Lower lobe of right lung (tissue), 2 donors: Measurements from ENCODE around the gene DEPDC1B. TPM values are rescaled to one million over a fixed set of nuclear protein-coding genes. Genes with fewer than 3 reads are reported as not detected.

Source experiments
- ATAC-seq, 2 donors: fragments of 200-7000 bp; cut with Tn5 transposase; one replicate each; pipeline ENCODE4 v1.9.1; 2020 to 2022; ENCODE audit warnings: mild to moderate bottlenecking in 2 of 2, moderate library complexity in 2 of 2
- DNase-seq: peaks from one replicate; pipeline ENCODE4 v3.0.0-alpha.2; 2020
- H3K27ac ChIP-seq: fragments of 200-600 bp; one replicate; pipeline ENCODE4 v1.8.0; 2022
- H3K27me3 ChIP-seq: fragments of 200-600 bp; one replicate; pipeline ENCODE4 v1.8.0; 2022; ENCODE audit warnings: low read depth
- H3K36me3 ChIP-seq: fragments of 200-600 bp; one replicate; pipeline ENCODE4 v1.8.0; 2022; ENCODE audit warnings: mild to moderate bottlenecking
- H3K4me1 ChIP-seq: fragments of 200-600 bp; one replicate; pipeline ENCODE4 v1.8.0; 2022
- H3K4me3 ChIP-seq: fragments of 200-600 bp; one replicate; pipeline ENCODE4 v1.8.0; 2022; ENCODE audit warnings: mild to moderate bottlenecking
- H3K9me3 ChIP-seq: fragments of 200-600 bp; one replicate; pipeline ENCODE4 v1.8.0; 2022
- intact Hi-C: fragments of 100-400 bp; cut with DNase I; formaldehyde crosslinking; loops from one replicate; pipeline ENCODE4 v1.11.0; 2022
- total RNA-seq: library from RNA; stranded (reverse); fragmentation: NEBNext Ultra II Directional; extraction: Animal tissue kit (Norgen Biotek cat#: 25700); gene quantifications from one replicate; pipeline ENCODE4 v1.2.1, GENCODE V29; 2021
- TF ChIP-seq, protein P1 (sequence below): fragments of 200-600 bp; IDR thresholded peaks from one replicate; pipeline ENCODE4 v1.8.0; 2022; ENCODE audit warnings: antibody characterized with exemption, mild to moderate bottlenecking
- donor health status: DM: no; HTN: yes; CAD: no; lungs with severe emphysema.

The DEPDC1B gene
- total RNA-seq, 1 donor from 2014 or later: 0.30 TPM

DNA sequence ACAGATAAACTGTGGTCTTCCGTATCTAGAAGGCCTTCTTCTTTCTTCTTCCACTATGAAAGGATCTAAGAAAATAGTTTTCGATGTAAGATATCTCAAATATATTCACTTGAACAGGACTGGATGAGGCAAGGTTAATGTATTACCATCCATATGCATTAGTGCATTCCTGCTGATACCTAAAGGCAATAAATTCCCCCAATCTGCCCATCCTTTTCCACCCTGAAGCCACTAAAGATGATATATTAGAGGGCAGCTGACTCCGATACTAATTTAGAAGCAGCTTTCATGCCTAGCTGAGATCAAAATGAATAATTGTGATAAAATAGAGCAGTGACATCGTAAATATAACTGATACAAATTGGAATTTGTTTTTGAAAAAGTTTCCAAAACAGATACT lies 63.3 kb downstream of the DEPDC1B start:
- Histone ChIP-seq H3K36me3 (no peaks in the 10 kb centered on the region), H3K4me1 (no peaks in the 10 kb centered on the region), H3K27ac (no peak overlapping the region), H3K27me3 (no peaks in the 10 kb centered on the region), H3K4me3 (no peak overlapping the region), H3K9me3 (no peaks in the 10 kb centered on the region)
- TF ChIP-seq, protein P1, sequence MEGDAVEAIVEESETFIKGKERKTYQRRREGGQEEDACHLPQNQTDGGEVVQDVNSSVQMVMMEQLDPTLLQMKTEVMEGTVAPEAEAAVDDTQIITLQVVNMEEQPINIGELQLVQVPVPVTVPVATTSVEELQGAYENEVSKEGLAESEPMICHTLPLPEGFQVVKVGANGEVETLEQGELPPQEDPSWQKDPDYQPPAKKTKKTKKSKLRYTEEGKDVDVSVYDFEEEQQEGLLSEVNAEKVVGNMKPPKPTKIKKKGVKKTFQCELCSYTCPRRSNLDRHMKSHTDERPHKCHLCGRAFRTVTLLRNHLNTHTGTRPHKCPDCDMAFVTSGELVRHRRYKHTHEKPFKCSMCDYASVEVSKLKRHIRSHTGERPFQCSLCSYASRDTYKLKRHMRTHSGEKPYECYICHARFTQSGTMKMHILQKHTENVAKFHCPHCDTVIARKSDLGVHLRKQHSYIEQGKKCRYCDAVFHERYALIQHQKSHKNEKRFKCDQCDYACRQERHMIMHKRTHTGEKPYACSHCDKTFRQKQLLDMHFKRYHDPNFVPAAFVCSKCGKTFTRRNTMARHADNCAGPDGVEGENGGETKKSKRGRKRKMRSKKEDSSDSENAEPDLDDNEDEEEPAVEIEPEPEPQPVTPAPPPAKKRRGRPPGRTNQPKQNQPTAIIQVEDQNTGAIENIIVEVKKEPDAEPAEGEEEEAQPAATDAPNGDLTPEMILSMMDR: no peak
- ATAC-seq (no peak), DNase-seq (no peak)
- intact Hi-C loops: no loop called here

- H3K4me3 ChIP-seq: no peak overlapping the region
- no peaks in the 10 kb centered on the region for H3K36me3 ChIP-seq
- no peak for ATAC-seq
- no peak for DNase-seq
- H3K27ac ChIP-seq: no peak overlapping the region
- H3K4me1 ChIP-seq: no peaks in the 10 kb centered on the region
- H3K9me3 ChIP-seq: no peaks in the 10 kb centered on the region
- H3K27me3 ChIP-seq: no peaks in the 10 kb centered on the region
- intact Hi-C loops: no loop called here
- TF ChIP-seq, protein P1: no peak
These were observed 64.0 kb downstream of the DEPDC1B start for GRCh38 chr5:60636001-60636400.

- Histone ChIP-seq H3K9me3 (no peaks in the 10 kb centered on the region), H3K27ac (no peak overlapping the region), H3K4me1 (no peaks in the 10 kb centered on the region), H3K36me3 (no peaks in the 10 kb centered on the region), H3K27me3 (no peaks in the 10 kb centered on the region), H3K4me3 (no peak overlapping the region)
- DNase-seq (no peak), ATAC-seq (peak in 1 of 2 donors; percentile 51)
- intact Hi-C loops: no loop called here
- TF ChIP-seq, protein P1: no peak
These were observed 65.9 kb downstream of the DEPDC1B start for GRCh38 chr5:60634051-60634450.

DNA sequence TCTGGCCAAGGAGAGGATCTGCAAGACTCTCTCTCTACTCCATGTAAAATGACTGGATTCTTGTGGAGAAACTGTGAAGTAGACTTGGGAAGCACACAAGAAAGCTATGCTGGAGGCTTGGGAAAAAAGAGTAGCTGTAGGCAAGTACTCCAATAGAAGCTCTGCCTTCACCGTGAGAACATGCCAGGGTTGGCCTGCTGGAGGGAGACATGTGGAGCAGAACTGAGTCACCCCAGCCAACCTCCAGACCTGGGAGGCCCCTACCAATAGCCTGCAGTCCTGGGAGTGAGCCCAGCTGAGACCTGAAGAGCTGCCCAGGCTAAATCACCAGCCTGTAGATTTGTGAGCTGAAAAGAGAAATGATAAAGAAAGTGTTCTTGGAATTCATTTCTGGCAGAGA lies 66.6 kb downstream of the DEPDC1B start:
- ATAC-seq: peak; percentile 58

DNA sequence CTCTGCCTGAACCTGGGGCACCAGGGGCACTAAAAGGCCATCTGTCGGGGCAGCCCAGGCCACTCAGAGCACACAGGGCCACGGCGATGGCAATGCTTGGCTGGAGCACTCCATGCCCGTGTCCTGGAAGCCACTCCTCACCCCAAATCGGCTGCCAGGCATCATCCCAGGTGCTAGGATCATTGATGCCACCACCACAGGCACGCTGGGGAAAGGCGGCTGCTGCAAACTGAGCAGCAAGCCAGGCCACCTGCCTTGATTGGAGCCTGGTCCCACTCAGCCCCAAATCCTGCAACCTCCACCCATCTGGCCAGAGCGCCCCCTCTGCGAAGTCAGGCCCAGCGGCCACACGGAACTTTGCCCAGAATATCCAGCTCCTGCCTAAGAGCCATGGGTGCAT lies 67.8 kb downstream of the DEPDC1B start:
- TF ChIP-seq, protein P1: no peak
- intact Hi-C loops: no loop called here
- H3K27me3 ChIP-seq: no peaks in the 10 kb centered on the region
- H3K4me1 ChIP-seq: no peaks in the 10 kb centered on the region
- no peak for ATAC-seq
- H3K4me3 ChIP-seq: no peak overlapping the region
- no peaks in the 10 kb centered on the region for H3K36me3 ChIP-seq
- DNase-seq: no peak
- H3K27ac ChIP-seq: no peak overlapping the region
- no peaks in the 10 kb centered on the region for H3K9me3 ChIP-seq

More for the DNA sequence above, 66.6 kb downstream of the DEPDC1B start:
- DNase-seq: no peak
- Histone ChIP-seq H3K36me3 (no peaks in the 10 kb centered on the region), H3K9me3 (no peaks in the 10 kb centered on the region), H3K4me3 (no peak overlapping the region), H3K27me3 (no peaks in the 10 kb centered on the region), H3K27ac (no peak overlapping the region), H3K4me1 (no peaks in the 10 kb centered on the region)
- TF ChIP-seq, protein P1: no peak
- intact Hi-C loops: no loop called here

DNA sequence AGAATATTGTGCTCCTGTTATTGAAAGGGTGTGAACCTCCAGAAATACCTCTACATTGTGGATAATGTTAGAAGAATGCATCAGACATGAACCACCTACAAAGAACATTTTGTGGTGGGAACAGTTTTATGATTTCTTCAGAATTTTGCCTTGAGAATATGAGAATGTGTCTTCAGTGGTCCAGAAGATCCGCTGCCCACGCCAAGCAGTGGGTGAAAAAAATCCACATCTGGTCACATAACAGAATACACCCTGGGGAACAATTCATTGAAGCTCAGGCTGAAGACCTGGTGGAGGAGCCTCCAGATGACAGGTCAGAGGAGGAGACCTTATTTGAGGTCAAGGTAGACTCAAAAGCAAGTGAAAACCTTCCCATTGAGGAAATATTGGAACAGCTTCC lies 69.1 kb downstream of the DEPDC1B start:
- no peak for DNase-seq
- Histone ChIP-seq H3K36me3 (no peaks in the 10 kb centered on the region), H3K27me3 (no peaks in the 10 kb centered on the region), H3K4me1 (no peaks in the 10 kb centered on the region), H3K27ac (no peak overlapping the region), H3K4me3 (no peak overlapping the region), H3K9me3 (no peaks in the 10 kb centered on the region)
- TF ChIP-seq, protein P1: no peak
- intact Hi-C loops: no loop called here
- ATAC-seq: no peak
